Astrocyte of the cerebellum (primary cell): Measurements from ENCODE around the gene CCDC24.

Experiments used
- DNase-seq: peaks from one replicate; pipeline ENCODE4 v3.0.0-alpha.2; 2011; ENCODE audit warnings: low read depth
- H3K4me3 ChIP-seq: 2 replicates; pipeline ENCODE4 v1.5.1; 2011; ENCODE audit warnings: mild to moderate bottlenecking, low read depth, low read length, moderate library complexity
- in situ Hi-C: cut with HindIII; loops from 2 replicates; pipeline ENCODE4 v1.10.0; 2017; ENCODE audit warnings: low sequenced_read_pairs
- TF ChIP-seq, protein P1 (sequence below): IDR thresholded peaks from 2 replicates; pipeline ENCODE4 v1.5.1; 2012; ENCODE audit warnings: low read length, low read depth, moderate library complexity, mild to moderate bottlenecking; ENCODE audit errors: missing control alignments

The CCDC24 gene

DNA sequence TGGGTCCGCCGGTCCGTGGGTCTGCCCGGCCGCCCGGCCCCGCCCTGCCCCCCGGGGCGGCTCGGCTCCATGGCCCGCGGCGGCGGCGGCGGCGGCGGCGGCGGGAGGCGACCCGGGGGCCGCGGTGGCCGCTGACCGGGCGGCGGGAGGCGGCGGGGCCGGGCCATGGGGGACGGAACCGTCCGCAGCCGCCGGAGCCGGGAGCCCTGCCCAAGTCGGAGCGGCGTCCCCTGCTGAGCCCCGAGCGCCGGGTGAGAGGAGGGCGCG is 12.2 kb upstream of the CCDC24 start:
- TF ChIP-seq, protein P1, sequence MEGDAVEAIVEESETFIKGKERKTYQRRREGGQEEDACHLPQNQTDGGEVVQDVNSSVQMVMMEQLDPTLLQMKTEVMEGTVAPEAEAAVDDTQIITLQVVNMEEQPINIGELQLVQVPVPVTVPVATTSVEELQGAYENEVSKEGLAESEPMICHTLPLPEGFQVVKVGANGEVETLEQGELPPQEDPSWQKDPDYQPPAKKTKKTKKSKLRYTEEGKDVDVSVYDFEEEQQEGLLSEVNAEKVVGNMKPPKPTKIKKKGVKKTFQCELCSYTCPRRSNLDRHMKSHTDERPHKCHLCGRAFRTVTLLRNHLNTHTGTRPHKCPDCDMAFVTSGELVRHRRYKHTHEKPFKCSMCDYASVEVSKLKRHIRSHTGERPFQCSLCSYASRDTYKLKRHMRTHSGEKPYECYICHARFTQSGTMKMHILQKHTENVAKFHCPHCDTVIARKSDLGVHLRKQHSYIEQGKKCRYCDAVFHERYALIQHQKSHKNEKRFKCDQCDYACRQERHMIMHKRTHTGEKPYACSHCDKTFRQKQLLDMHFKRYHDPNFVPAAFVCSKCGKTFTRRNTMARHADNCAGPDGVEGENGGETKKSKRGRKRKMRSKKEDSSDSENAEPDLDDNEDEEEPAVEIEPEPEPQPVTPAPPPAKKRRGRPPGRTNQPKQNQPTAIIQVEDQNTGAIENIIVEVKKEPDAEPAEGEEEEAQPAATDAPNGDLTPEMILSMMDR, result no peak
- peak overlapping the region; percentile 56 for H3K4me3 ChIP-seq
- in situ Hi-C loops, result loop anchor here (10.0 kb wide), 1 partner anchor 46 kb away; no protein-coding TSS in a partner anchor
- DNase-seq, result no peak

DNA sequence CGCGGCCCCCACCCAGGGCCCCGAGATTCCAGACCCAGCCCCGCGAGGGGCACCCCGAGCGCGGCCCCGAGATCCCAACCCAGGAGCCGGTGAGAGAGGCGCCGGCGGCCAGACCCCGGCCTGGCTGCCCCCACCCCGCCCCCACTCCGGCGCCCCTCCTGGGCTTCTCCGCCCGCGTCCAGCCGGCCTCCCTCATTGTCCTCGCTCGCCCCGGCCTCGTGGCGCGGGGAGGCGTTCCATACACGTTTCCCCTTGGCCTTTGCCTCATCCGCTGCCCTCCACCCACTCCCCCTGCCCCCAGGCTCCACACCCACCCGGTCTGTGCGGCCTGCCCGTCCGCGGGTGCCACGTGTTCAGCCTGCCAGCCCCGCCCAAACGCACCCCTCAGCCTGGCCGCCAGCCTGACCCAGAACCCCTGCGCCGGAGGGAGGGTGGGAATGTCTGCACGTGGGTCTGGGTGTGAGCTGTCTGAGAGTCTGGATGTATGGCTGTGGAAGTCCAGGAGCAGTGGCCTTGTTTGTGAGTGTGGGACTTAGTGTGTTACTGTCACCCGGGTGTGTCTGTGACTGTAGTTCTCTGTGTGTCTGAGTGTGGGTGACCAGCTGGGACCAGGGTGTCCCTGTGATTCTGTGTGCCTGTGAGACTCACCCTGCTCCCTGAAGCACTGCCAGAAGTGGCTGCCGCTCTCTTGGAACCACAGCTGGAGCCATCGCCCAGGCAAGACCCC is 11.7 kb upstream of the CCDC24 start:
- in situ Hi-C loops, result loop anchor here (10.0 kb wide), 1 partner anchor 45 kb away; no protein-coding TSS in a partner anchor
- DNase-seq, result peak; percentile 5
- TF ChIP-seq, protein P1, result no peak
- peak overlapping the region; percentile 56 for H3K4me3 ChIP-seq

DNA sequence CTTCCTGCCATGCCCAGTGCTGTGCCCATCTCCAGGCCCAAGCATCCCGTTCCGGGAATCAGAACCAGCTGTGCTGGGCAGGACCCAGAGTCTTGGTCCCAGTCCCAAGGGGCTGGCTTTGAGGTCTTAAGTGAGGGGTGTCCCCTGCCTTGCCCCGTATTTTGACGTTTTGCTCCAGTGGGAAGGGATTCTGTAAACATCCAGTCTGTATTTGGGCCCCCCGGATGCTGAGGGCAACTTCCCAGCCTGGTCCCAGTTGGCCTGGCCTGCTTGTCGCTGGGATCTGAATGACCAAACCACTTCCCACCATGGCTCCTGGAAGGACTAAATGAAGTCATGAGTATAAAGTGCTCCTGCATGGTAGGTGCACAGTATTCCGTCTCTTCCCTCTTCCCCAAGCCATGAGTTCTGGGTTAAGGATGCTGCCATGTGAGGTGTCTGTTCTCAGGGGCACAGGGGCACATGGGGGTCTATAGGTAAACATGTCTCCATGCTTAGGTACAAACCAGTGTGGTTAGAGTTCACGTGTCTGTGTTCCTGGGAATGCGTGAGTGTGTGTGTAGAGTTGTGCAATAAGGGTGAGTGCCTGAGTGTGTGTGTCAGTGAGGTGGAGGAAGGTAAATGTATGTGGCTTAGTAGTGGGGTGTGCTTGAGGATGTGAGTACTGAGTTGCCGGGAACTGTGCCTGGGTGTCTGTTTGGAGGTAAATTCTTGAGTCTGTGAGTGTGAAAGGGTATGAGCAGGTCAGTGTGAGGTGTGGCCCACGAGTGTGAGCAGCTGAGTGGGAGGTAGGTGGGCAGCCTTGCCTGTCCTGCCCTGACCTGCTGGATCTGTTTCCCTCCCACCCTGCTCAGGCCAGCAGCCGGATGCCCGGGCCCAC is 10.9 kb upstream of the CCDC24 start:
- DNase-seq, result no peak
- TF ChIP-seq, protein P1, result no peak
- peak overlapping the region; percentile 56 for H3K4me3 ChIP-seq
- in situ Hi-C loops, result no loop called here

DNA sequence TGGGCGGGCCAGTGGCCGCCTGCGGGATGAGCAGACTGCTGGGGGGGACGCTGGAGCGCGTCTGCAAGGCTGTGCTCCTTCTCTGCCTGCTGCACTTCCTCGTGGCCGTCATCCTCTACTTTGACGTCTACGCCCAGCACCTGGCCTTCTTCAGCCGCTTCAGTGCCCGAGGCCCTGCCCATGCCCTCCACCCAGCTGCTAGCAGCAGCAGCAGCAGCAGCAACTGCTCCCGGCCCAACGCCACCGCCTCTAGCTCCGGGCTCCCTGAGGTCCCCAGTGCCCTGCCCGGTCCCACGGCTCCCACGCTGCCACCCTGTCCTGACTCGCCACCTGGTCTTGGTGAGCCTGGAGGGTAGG is 10.3 kb upstream of the CCDC24 start:
- TF ChIP-seq, protein P1, result no peak
- no peak for DNase-seq
- H3K4me3 ChIP-seq, result no peak overlapping the region
- in situ Hi-C loops, result no loop called here

DNA sequence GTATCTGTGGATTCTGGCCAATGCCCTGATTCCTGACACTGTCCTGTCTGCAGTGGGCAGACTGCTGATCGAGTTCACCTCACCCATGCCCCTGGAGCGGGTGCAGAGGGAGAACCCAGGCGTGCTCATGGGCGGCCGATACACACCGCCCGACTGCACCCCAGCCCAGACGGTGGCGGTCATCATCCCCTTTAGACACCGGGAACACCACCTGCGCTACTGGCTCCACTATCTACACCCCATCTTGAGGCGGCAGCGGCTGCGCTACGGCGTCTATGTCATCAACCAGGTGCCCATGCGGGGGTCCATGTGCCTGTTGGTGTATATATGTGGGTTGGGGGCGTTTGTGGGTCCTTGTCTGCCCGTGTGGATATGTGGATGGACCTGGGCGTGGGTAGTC is 9.8 kb upstream of the CCDC24 start:
- no peak overlapping the region for H3K4me3 ChIP-seq
- TF ChIP-seq, protein P1, result no peak
- no peak for DNase-seq
- in situ Hi-C loops, result no loop called here

DNA sequence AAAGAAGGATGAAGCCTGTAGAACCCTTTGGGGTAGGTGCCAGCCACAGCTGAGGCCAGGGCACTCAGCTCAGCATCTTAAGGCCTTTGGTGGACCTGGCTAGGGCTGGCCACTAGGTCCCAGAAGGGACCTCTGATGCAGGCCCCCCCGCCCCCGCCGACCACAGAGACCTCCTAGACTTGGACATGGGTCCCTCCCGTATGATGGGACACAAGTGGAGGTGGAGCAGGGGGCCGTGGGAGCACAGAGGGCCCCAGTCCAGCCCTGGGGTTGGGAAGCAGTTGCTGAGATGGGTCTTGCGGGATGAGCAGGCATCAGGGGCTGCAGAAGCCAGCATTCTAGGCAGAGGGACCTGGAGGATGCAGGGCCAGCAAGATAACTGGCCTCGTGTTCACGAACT is 9.2 kb upstream of the CCDC24 start:
- no peak for DNase-seq
- no peak overlapping the region for H3K4me3 ChIP-seq
- TF ChIP-seq, protein P1, result no peak
- in situ Hi-C loops, result no loop called here
